ENCODE data around the gene CNPY1. TPM values are rescaled to one million over a fixed set of nuclear protein-coding genes. Genes with fewer than 3 reads are reported as not detected.

Gene CNPY1
- total RNA-seq, 1 experiment from 2014 or later, result not detected

GRCh38 chr7:155529346-155529745 lies 17.0 kb downstream of the CNPY1 start:
- no peak overlapping the region for H3K4ac ChIP-seq (ENCODE audit: low read depth, low read length)
- peaks cover 5% of the 10 kb centered on the region for H4K20me1 ChIP-seq (ENCODE audit: control insufficient read depth, insufficient read depth, insufficient read length)
- Mint-ChIP-seq H3K27me3 (ENCODE audit: low read depth) (peaks cover 98% of the 10 kb centered on the region), H3K4me1 (peaks cover 14 to 15% of the 10 kb centered on the region in 2 experiments), H3K9me3 (peaks cover 9 to 17% of the 10 kb centered on the region in 2 experiments), H3K4me3 (no peak overlapping the region), H3K27ac (no peak overlapping the region), H3K36me3 (ENCODE audit: insufficient read depth in 1 of 3, low read depth in 3 of 3) (peaks cover 0 to 2% (median 0%) of the 10 kb centered on the region in 3 experiments; a peak in 2 of 7 replicates)
- no peaks in the 10 kb centered on the region; the same call in 1 of the 2 replicates for H3K4me1 ChIP-seq (ENCODE audit: insufficient read depth, low read length)
- no peaks in the 10 kb centered on the region for H3K79me1 ChIP-seq (ENCODE audit: insufficient read depth, low read depth, low read length, poor library complexity, severe bottlenecking)
- no peak overlapping the region for H3K27ac ChIP-seq (ENCODE audit: insufficient read length, low read depth, low read length)
- no peak overlapping the region for H2BK12ac ChIP-seq (ENCODE audit: insufficient read length, low read depth, low read length)
- no peak overlapping the region for H4K91ac ChIP-seq (ENCODE audit: insufficient read length, low read depth, low read length)
- peaks cover 6% of the 10 kb centered on the region for H3K23me2 ChIP-seq (ENCODE audit: insufficient read length, low read depth, low read length, poor library complexity, severe bottlenecking)
- no peak overlapping the region for H4K5ac ChIP-seq (ENCODE audit: insufficient read length, low read depth, low read length)
- H2BK15ac ChIP-seq (ENCODE audit: low read depth, low read length), result no peak overlapping the region
- TF ChIP-seq CTCF (conservative IDR thresholded peaks at IDR 0.05), result no peak
- no peak overlapping the region for H3K4me2 ChIP-seq (ENCODE audit: insufficient read depth, insufficient read length, low read length)
- H3K9me3 ChIP-seq (ENCODE audit: control insufficient read depth, low read depth, low read length), result no peaks in the 10 kb centered on the region
- H2BK20ac ChIP-seq (ENCODE audit: low read depth, low read length, poor library complexity, severe bottlenecking), result no peak overlapping the region
- no peak overlapping the region for H3K23ac ChIP-seq (ENCODE audit: insufficient read length, low read depth, low read length)
- no peak for DNase-seq
- no peak overlapping the region for H3K9ac ChIP-seq (ENCODE audit: extremely low read depth, insufficient read length, low read length)
- H3K18ac ChIP-seq (ENCODE audit: insufficient read length, low read depth, low read length), result no peak overlapping the region
- no peak overlapping the region for H2AFZ ChIP-seq (ENCODE audit: low read length)
- no peak overlapping the region for H2AK5ac ChIP-seq (ENCODE audit: insufficient read length, low read length)
- no peaks in the 10 kb centered on the region for H3K79me2 ChIP-seq (ENCODE audit: insufficient read depth, low read length)
- H3K56ac ChIP-seq (ENCODE audit: insufficient read length, low read depth, low read length), result no peak overlapping the region
- H3K27me3 ChIP-seq (ENCODE audit: insufficient read depth, low read length), result peaks cover 32% of the 10 kb centered on the region
- no peak overlapping the region for H3T11ph ChIP-seq (ENCODE audit: low read length)
- no peak overlapping the region for H3K14ac ChIP-seq (ENCODE audit: insufficient read depth, low read length)
- H4K8ac ChIP-seq (replicated peaks; ENCODE audit: insufficient read length, low read depth, low read length), result no peak overlapping the region
- no peak overlapping the region for H2BK5ac ChIP-seq (ENCODE audit: insufficient read length, low read length)
- no peak overlapping the region for H2BK120ac ChIP-seq (ENCODE audit: low read depth, low read length, poor library complexity, severe bottlenecking)
- no CpG with 5 or more reads among the region's 4 CpGs for WGBS (ENCODE audit: extremely low coverage, insufficient read length, low lambda C conversion rate)

Measured in H9 (cell line).